ENCODE measurements around the gene TADA2B.

DNA sequence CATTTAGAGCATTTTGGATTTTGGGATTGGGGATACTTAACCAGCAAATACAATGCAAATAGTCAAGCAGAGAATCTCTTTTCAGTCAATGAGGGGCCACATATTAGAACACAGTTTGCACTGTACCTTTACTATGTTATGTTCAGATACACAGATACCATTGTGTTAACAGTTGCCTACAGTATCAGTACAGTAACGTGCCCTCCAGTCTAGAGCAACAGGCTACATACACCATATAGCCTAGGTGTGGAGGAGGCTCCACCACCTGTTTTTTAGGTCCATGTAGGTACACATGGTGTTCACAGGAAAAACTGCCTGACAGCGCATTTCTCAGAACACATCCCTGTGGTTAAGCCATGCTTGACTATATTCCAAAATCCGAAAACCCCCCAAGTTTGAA, 15.6 kb downstream of the TADA2B start:
- TF ChIP-seq JUNB (IDR thresholded peaks at IDR 0.05) = no peak
- TF ChIP-seq, protein P1, sequence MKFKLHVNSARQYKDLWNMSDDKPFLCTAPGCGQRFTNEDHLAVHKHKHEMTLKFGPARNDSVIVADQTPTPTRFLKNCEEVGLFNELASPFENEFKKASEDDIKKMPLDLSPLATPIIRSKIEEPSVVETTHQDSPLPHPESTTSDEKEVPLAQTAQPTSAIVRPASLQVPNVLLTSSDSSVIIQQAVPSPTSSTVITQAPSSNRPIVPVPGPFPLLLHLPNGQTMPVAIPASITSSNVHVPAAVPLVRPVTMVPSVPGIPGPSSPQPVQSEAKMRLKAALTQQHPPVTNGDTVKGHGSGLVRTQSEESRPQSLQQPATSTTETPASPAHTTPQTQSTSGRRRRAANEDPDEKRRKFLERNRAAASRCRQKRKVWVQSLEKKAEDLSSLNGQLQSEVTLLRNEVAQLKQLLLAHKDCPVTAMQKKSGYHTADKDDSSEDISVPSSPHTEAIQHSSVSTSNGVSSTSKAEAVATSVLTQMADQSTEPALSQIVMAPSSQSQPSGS (IDR thresholded peaks at IDR 0.05; ENCODE audit: low read length) = no peak
- TF ChIP-seq, protein P2, sequence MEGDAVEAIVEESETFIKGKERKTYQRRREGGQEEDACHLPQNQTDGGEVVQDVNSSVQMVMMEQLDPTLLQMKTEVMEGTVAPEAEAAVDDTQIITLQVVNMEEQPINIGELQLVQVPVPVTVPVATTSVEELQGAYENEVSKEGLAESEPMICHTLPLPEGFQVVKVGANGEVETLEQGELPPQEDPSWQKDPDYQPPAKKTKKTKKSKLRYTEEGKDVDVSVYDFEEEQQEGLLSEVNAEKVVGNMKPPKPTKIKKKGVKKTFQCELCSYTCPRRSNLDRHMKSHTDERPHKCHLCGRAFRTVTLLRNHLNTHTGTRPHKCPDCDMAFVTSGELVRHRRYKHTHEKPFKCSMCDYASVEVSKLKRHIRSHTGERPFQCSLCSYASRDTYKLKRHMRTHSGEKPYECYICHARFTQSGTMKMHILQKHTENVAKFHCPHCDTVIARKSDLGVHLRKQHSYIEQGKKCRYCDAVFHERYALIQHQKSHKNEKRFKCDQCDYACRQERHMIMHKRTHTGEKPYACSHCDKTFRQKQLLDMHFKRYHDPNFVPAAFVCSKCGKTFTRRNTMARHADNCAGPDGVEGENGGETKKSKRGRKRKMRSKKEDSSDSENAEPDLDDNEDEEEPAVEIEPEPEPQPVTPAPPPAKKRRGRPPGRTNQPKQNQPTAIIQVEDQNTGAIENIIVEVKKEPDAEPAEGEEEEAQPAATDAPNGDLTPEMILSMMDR (IDR thresholded peaks at IDR 0.05 in 2 of 3, conservative IDR thresholded peaks at IDR 0.05 in 1 of 3; ENCODE audit: control insufficient read depth in 2 of 3, extremely low read depth in 1 of 3, insufficient read depth in 1 of 3, low read depth in 3 of 3, low read length in 3 of 3) = no peak
- TF ChIP-seq HCFC1 (IDR thresholded peaks at IDR 0.05; ENCODE audit: low read length) = no peak
- TF ChIP-seq BCL11A (IDR thresholded peaks at IDR 0.05; ENCODE audit: low read depth, low read length) = no peak
- no peak for TF ChIP-seq WRNIP1 (IDR thresholded peaks at IDR 0.05; ENCODE audit: borderline replicate concordance, low read depth, low read length)

All from GM12878 (cell line).